Spleen (tissue), 7 donors: Measurements from ENCODE around the gene SSR3.

Experiments used
- POLR2A ChIP-seq, 3 donors: fragments of 450-650 bp; IDR thresholded peaks; one replicate each; pipeline ENCODE4 v1.5.1; 2017; ENCODE audit warnings: antibody characterized with exemption in 3 of 3, mild to moderate bottlenecking in 1 of 3
- POLR2AphosphoS5 ChIP-seq, 3 donors: sonication (generic); formaldehyde crosslinking; IDR thresholded peaks; one replicate each; pipeline ENCODE4 v1.5.1; 2017; ENCODE audit warnings: antibody characterized with exemption in 3 of 3
- TF ChIP-seq, protein P1 (sequence below), 11 experiments: fragments of 200-600 bp in 7 of 11; fragments of 450-650 bp in 4 of 11; sonication (generic) in 4 of 11; IDR thresholded peaks in 8 of 11; conservative IDR thresholded peaks in 3 of 11; 1 replicate in 7 of 11; 2 replicates in 4 of 11; pipeline versions ENCODE4 v1.4.0 to v1.8.0; 2016 to 2021; ENCODE audit warnings: antibody characterized with exemption in 11 of 11, inconsistent platforms in 4 of 11, mild to moderate bottlenecking in 1 of 11
- donor health status: DM: no; HTN: no; CAD: no; lungs with moderate emphysema.
- donor health status: DM: no; HTN: no; CAD: no.
- donor health status: DM: no; HTN: no; CAD: no.

DNA sequence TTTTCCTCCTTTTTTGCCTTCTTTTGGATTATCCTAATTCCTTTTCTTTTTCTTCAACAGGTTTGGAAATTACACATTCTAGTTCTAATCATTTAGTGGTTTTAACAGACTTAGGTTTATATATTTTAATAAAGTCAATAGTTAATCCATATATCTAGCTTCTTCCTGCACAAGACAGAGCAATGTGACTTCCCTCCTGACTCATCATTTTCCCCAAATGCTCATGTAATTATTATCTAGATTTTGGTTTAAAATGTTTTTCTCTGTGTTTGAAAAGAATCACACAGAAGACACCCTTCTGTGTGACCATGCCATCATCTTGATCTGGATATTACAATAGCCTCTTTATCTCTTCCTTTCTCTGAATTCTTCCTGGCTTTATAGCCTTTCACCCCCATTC is 28.6 kb upstream of the SSR3 start:
- TF ChIP-seq, protein P1, sequence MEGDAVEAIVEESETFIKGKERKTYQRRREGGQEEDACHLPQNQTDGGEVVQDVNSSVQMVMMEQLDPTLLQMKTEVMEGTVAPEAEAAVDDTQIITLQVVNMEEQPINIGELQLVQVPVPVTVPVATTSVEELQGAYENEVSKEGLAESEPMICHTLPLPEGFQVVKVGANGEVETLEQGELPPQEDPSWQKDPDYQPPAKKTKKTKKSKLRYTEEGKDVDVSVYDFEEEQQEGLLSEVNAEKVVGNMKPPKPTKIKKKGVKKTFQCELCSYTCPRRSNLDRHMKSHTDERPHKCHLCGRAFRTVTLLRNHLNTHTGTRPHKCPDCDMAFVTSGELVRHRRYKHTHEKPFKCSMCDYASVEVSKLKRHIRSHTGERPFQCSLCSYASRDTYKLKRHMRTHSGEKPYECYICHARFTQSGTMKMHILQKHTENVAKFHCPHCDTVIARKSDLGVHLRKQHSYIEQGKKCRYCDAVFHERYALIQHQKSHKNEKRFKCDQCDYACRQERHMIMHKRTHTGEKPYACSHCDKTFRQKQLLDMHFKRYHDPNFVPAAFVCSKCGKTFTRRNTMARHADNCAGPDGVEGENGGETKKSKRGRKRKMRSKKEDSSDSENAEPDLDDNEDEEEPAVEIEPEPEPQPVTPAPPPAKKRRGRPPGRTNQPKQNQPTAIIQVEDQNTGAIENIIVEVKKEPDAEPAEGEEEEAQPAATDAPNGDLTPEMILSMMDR (IDR thresholded peaks at IDR 0.05 in 8 of 11, conservative IDR thresholded peaks at IDR 0.05 in 3 of 11) = no peak
- TF ChIP-seq POLR2A (IDR thresholded peaks at IDR 0.05) (no peak), POLR2AphosphoS5 (IDR thresholded peaks at IDR 0.05) (no peak)
